ENCODE measurements around the gene GRK5. TPM values are rescaled to one million over a fixed set of nuclear protein-coding genes. Genes with fewer than 3 reads are reported as not detected.

The GRK5 gene
- total RNA-seq, 1 experiment from 2014 or later, result 58.2 TPM

DNA sequence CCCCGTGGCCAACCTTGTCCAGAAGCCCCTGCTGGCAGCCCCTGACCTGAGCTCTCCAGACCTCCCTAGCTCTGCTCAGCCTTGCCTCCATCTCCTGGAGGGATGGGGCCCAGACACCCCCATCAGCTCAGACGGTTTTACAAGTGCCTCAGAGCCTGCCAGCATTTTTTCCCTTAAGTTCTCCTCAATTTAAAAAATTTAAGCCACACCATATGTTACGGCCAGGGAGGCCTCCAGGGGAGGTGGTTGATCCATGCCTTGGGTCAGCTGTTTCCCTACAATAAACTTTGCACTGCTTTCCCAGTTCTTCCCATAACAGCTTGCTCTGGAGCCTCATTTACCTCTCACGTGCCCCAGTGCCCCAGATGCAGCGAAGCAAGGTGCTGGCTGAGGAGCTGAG, 191.6 kb downstream of the GRK5 start:
- ChIA-PET CTCF (no interaction called here), POLR2A (ENCODE audit: low non-redundant PET) (no interaction called here)
- no peak overlapping the region for H3K4me3 ChIP-seq (ENCODE audit: low read depth, low read length, poor library complexity, severe bottlenecking)
- H3K4me1 ChIP-seq (ENCODE audit: insufficient read depth, low read length, poor library complexity, severe bottlenecking), result peaks cover 5% of the 10 kb centered on the region
- intact Hi-C loops (cut with micrococcal nuclease; ENCODE audit: unreplicated experiment), result no loop called here
- no peaks in the 10 kb centered on the region for H3K9me3 ChIP-seq (ENCODE audit: low read depth, low read length, poor library complexity, severe bottlenecking)
- no peaks in the 10 kb centered on the region for H3K36me3 ChIP-seq (ENCODE audit: insufficient read depth, low read length, poor library complexity, severe bottlenecking)
- TF ChIP-seq CTCF (conservative IDR thresholded peaks at IDR 0.05; ENCODE audit: low read depth, low read length), result no peak
- TF ChIP-seq EZH2 (IDR thresholded peaks at IDR 0.05; ENCODE audit: borderline replicate concordance, low read depth, low read length, poor library complexity, severe bottlenecking), result no peak
- DNase-seq (ENCODE audit: low spot score), result no peak
- no peaks in the 10 kb centered on the region for H3K27me3 ChIP-seq (replicated peaks; ENCODE audit: insufficient read depth, low read depth, low read length, poor library complexity)
- no peak overlapping the region for H3K27ac ChIP-seq (ENCODE audit: low read depth, low read length, poor library complexity, severe bottlenecking)
- BruUV-seq (replicated peaks), result no TSS peak

- intact Hi-C loops (cut with micrococcal nuclease; ENCODE audit: unreplicated experiment), result no loop called here
- no peak overlapping the region for H3K27ac ChIP-seq (ENCODE audit: low read depth, low read length, poor library complexity, severe bottlenecking)
- no TSS peak for BruUV-seq (replicated peaks)
- peaks cover 5% of the 10 kb centered on the region for H3K4me1 ChIP-seq (ENCODE audit: insufficient read depth, low read length, poor library complexity, severe bottlenecking)
- no peaks in the 10 kb centered on the region for H3K27me3 ChIP-seq (replicated peaks; ENCODE audit: insufficient read depth, low read depth, low read length, poor library complexity)
- no peaks in the 10 kb centered on the region for H3K36me3 ChIP-seq (ENCODE audit: insufficient read depth, low read length, poor library complexity, severe bottlenecking)
- no peaks in the 10 kb centered on the region for H3K9me3 ChIP-seq (ENCODE audit: low read depth, low read length, poor library complexity, severe bottlenecking)
- DNase-seq (ENCODE audit: low spot score), result no peak
- TF ChIP-seq CTCF (conservative IDR thresholded peaks at IDR 0.05; ENCODE audit: low read depth, low read length), result no peak
- TF ChIP-seq EZH2 (IDR thresholded peaks at IDR 0.05; ENCODE audit: borderline replicate concordance, low read depth, low read length, poor library complexity, severe bottlenecking), result no peak
- ChIA-PET CTCF (no interaction called here), POLR2A (ENCODE audit: low non-redundant PET) (no interaction called here)
- H3K4me3 ChIP-seq (ENCODE audit: low read depth, low read length, poor library complexity, severe bottlenecking), result no peak overlapping the region
These were observed 192.1 kb downstream of the GRK5 start for GRCh38 chr10:119399466-119399865.

DNA sequence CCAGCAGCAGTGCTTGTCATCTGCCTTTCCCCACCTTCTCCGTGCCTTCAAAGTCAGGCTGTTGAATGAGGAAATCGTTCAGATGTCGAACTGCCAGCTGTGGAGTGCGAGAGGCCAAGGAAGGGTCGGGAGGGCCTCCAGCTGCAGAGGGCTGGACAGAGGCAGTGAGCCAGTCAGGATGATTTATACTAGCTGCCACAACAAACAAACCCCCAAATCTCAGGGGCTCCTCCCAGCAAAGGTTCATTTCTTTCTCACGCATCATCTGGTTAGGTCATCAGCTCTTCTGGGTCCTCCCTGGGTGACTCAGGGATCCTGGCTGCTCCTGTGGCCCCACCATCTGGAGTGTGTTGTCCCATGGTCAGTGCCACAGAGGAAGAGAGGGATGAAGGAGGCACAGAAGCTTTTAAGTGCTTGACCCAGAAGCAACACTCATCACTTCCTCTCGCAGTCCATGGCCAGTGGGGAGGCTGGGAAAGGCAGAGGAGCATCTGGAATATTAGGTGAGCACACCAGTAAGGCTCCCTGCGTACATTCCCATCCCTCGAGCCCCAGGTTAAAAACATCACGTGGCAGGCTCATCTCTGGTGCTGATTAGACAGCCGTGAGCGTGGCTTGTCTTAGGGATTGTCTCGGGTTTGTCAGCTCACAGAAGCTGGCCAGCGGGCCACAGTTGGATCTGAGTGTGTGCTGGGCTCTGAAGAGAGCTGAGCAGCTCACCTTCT, 194.5 kb downstream of the GRK5 start:
- no peak overlapping the region for H3K4me3 ChIP-seq (ENCODE audit: low read depth, low read length, poor library complexity, severe bottlenecking)
- TF ChIP-seq CTCF (conservative IDR thresholded peaks at IDR 0.05; ENCODE audit: low read depth, low read length), result no peak
- no peak for TF ChIP-seq EZH2 (IDR thresholded peaks at IDR 0.05; ENCODE audit: borderline replicate concordance, low read depth, low read length, poor library complexity, severe bottlenecking)
- no TSS peak for BruUV-seq (replicated peaks)
- H3K4me1 ChIP-seq (ENCODE audit: insufficient read depth, low read length, poor library complexity, severe bottlenecking), result no peaks in the 10 kb centered on the region
- DNase-seq (ENCODE audit: low spot score), result no peak
- intact Hi-C loops (cut with micrococcal nuclease; ENCODE audit: unreplicated experiment), result no loop called here
- CTCF ChIA-PET, result no interaction called here
- POLR2A ChIA-PET (ENCODE audit: low non-redundant PET), result no interaction called here
- no peaks in the 10 kb centered on the region for H3K9me3 ChIP-seq (ENCODE audit: low read depth, low read length, poor library complexity, severe bottlenecking)
- no peaks in the 10 kb centered on the region for H3K27me3 ChIP-seq (replicated peaks; ENCODE audit: insufficient read depth, low read depth, low read length, poor library complexity)
- no peak overlapping the region for H3K27ac ChIP-seq (ENCODE audit: low read depth, low read length, poor library complexity, severe bottlenecking)
- peaks cover 2% of the 10 kb centered on the region for H3K36me3 ChIP-seq (ENCODE audit: insufficient read depth, low read length, poor library complexity, severe bottlenecking)
